22Rv1 (cell line): ENCODE data around the gene HUWE1.

Experiments
- CTCF ChIP-seq: fragments of 450-650 bp; IDR thresholded peaks from 2 replicates; pipeline ENCODE4 v1.5.1; 2017; ENCODE audit warnings: mild to moderate bottlenecking
- ZFX ChIP-seq: fragments of 450-650 bp; IDR thresholded peaks from 2 replicates; pipeline ENCODE4 v1.6.1; 2017; ENCODE audit warnings: antibody characterized with exemption, borderline replicate concordance

- no peak for TF ChIP-seq CTCF
- TF ChIP-seq ZFX = no peak
These were observed 28.9 kb upstream of the HUWE1 start for GRCh38 chrX:53715346-53715924.
